ENCODE results near the gene MAN2A1. TPM values are rescaled to one million over a fixed set of nuclear protein-coding genes. Genes with fewer than 3 reads are reported as not detected.

MAN2A1 gene
- total RNA-seq, 1 experiment from 2014 or later, result 78.0 TPM

- H2AK5ac ChIP-seq (ENCODE audit: insufficient read length, low read length), result no peak overlapping the region
- no peak overlapping the region for H3K9ac ChIP-seq (ENCODE audit: extremely low read depth, insufficient read length, low read length)
- no peak overlapping the region for H2BK120ac ChIP-seq (ENCODE audit: low read depth, low read length, poor library complexity, severe bottlenecking)
- Mint-ChIP-seq H3K4me1 (no peaks in the 10 kb centered on the region), H3K27ac (no peak overlapping the region), H3K27me3 (ENCODE audit: low read depth) (no peaks in the 10 kb centered on the region; the same call in 1 of the 2 replicates), H3K4me3 (no peak overlapping the region), H3K36me3 (ENCODE audit: insufficient read depth in 1 of 3, low read depth in 3 of 3) (no peaks in the 10 kb centered on the region; a peak in 1 of 7 replicates), H3K9me3 (no peaks in the 10 kb centered on the region)
- no peak overlapping the region for H3K4ac ChIP-seq (ENCODE audit: low read depth, low read length)
- no peaks in the 10 kb centered on the region for H3K23me2 ChIP-seq (ENCODE audit: insufficient read length, low read depth, low read length, poor library complexity, severe bottlenecking)
- no peaks in the 10 kb centered on the region for H4K20me1 ChIP-seq (ENCODE audit: control insufficient read depth, insufficient read depth, insufficient read length)
- H3K4me2 ChIP-seq (ENCODE audit: insufficient read depth, insufficient read length, low read length), result no peak overlapping the region
- no peak overlapping the region for H2BK15ac ChIP-seq (ENCODE audit: low read depth, low read length)
- H3T11ph ChIP-seq (ENCODE audit: low read length), result no peak overlapping the region
- no peak overlapping the region for H4K8ac ChIP-seq (replicated peaks; ENCODE audit: insufficient read length, low read depth, low read length)
- H2BK5ac ChIP-seq (ENCODE audit: insufficient read length, low read length), result no peak overlapping the region
- no peak overlapping the region for H3K18ac ChIP-seq (ENCODE audit: insufficient read length, low read depth, low read length)
- H3K27me3 ChIP-seq (ENCODE audit: insufficient read depth, low read length), result no peaks in the 10 kb centered on the region
- H3K23ac ChIP-seq (ENCODE audit: insufficient read length, low read depth, low read length), result no peak overlapping the region
- H3K79me2 ChIP-seq (ENCODE audit: insufficient read depth, low read length), result no peaks in the 10 kb centered on the region
- H2AFZ ChIP-seq (ENCODE audit: low read length), result no peak overlapping the region
- DNase-seq, result no peak
- no CpG with 5 or more reads among the region's 2 CpGs for WGBS (ENCODE audit: extremely low coverage, insufficient read length, low lambda C conversion rate)
- H3K79me1 ChIP-seq (ENCODE audit: insufficient read depth, low read depth, low read length, poor library complexity, severe bottlenecking), result no peaks in the 10 kb centered on the region
- H4K91ac ChIP-seq (ENCODE audit: insufficient read length, low read depth, low read length), result no peak overlapping the region
- H2BK20ac ChIP-seq (ENCODE audit: low read depth, low read length, poor library complexity, severe bottlenecking), result no peak overlapping the region
- H3K9me3 ChIP-seq (ENCODE audit: control insufficient read depth, low read depth, low read length), result no peaks in the 10 kb centered on the region
- H2BK12ac ChIP-seq (ENCODE audit: insufficient read length, low read depth, low read length), result no peak overlapping the region
- no peak overlapping the region for H3K56ac ChIP-seq (ENCODE audit: insufficient read length, low read depth, low read length)
- H3K4me1 ChIP-seq (ENCODE audit: insufficient read depth, low read length), result no peaks in the 10 kb centered on the region
- no peak overlapping the region for H3K14ac ChIP-seq (ENCODE audit: insufficient read depth, low read length)
- H3K27ac ChIP-seq (ENCODE audit: insufficient read length, low read depth, low read length), result no peak overlapping the region
- TF ChIP-seq CTCF (conservative IDR thresholded peaks at IDR 0.05), result no peak
- H4K5ac ChIP-seq (ENCODE audit: insufficient read length, low read depth, low read length), result no peak overlapping the region
These were observed 225.2 kb downstream of the MAN2A1 start for GRCh38 chr5:109914906-109915305.

Data from H9 (cell line).